Esophagus squamous epithelium (tissue), 4 donors: Measurements from ENCODE around the gene CEP135.

Source experiments
- POLR2A ChIP-seq, 4 donors: fragments of 450-650 bp; IDR thresholded peaks; one replicate each; pipeline ENCODE4 v1.6.1; 2017; ENCODE audit warnings: antibody characterized with exemption in 4 of 4, mild to moderate bottlenecking in 4 of 4, moderate library complexity in 3 of 4
- TF ChIP-seq, protein P1 (sequence below), 6 experiments: fragments of 450-650 bp in 4 of 6; fragments of 200-600 bp in 2 of 6; sonication (generic) in 2 of 6; IDR thresholded peaks; one replicate each; pipeline ENCODE4 v1.5.1; 2016 to 2019; ENCODE audit warnings: antibody characterized with exemption in 6 of 6, mild to moderate bottlenecking in 4 of 6, moderate library complexity in 4 of 6

DNA sequence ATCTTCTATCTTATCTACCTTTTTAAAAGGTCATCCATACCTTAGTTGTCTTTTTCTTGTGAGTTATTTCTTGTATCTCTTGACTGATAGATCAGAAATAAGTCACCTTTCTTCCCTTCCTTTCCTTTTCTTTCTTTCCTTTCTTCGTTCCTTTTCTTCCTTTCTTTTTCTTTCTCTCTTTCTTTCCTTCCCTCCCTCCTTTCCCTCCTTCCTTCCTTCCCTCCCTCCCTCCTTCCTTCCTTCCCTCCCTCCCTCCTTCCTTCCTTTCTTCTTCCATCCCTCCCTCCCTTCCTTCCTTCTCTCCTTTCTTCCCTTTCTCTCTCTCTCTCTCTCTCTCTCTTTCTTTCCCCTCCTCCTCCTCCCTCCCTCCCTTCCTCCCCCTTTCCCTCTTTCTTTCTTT is 93.5 kb downstream of the CEP135 start:
- no peak for TF ChIP-seq POLR2A (IDR thresholded peaks at IDR 0.05)
- TF ChIP-seq, protein P1, sequence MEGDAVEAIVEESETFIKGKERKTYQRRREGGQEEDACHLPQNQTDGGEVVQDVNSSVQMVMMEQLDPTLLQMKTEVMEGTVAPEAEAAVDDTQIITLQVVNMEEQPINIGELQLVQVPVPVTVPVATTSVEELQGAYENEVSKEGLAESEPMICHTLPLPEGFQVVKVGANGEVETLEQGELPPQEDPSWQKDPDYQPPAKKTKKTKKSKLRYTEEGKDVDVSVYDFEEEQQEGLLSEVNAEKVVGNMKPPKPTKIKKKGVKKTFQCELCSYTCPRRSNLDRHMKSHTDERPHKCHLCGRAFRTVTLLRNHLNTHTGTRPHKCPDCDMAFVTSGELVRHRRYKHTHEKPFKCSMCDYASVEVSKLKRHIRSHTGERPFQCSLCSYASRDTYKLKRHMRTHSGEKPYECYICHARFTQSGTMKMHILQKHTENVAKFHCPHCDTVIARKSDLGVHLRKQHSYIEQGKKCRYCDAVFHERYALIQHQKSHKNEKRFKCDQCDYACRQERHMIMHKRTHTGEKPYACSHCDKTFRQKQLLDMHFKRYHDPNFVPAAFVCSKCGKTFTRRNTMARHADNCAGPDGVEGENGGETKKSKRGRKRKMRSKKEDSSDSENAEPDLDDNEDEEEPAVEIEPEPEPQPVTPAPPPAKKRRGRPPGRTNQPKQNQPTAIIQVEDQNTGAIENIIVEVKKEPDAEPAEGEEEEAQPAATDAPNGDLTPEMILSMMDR (IDR thresholded peaks at IDR 0.05): no peak
